NCI-H748 (cell line): ENCODE results near the gene DEXI.
"Not testable (repeated sequence)": the region's sequence is repeated elsewhere in the genome, so short reads cannot be mapped to it uniquely, and the experiment has no call there.

Experiments
- DNase-seq: peaks from one replicate; lab custom pipeline; 2025; ENCODE audit not compliant: unreplicated experiment; lab: John Stamatoyannopoulos, UW

Gene DEXI

GRCh38 chr16:10969615-10970014 lies 27.3 kb upstream of the DEXI start:
- no peak for DNase-seq

- DNase-seq = no peak
Measured at GRCh38 chr16:10968498-10968897, 26.2 kb upstream of the DEXI start.

GRCh38 chr16:10967986-10968385 lies 25.7 kb upstream of the DEXI start:
- DNase-seq = no peak

- not testable (repeated sequence) for DNase-seq
Measured at GRCh38 chr16:10966559-10966958, 24.3 kb upstream of the DEXI start.

- DNase-seq = no peak
Measured at GRCh38 chr16:10966129-10966528, 23.9 kb upstream of the DEXI start.

GRCh38 chr16:10965440-10966061 lies 23.3 kb upstream of the DEXI start:
- no peak for DNase-seq

GRCh38 chr16:10964891-10965326 lies 22.6 kb upstream of the DEXI start:
- DNase-seq = no peak

GRCh38 chr16:10964039-10964890 lies 22.0 kb upstream of the DEXI start:
- peak; percentile 64 for DNase-seq

GRCh38 chr16:10961231-10961630 lies 19.0 kb upstream of the DEXI start:
- no peak for DNase-seq

- no peak for DNase-seq
Measured at GRCh38 chr16:10959161-10959560, 16.9 kb upstream of the DEXI start.

- DNase-seq = no peak
Measured at GRCh38 chr16:10957771-10958482, 15.7 kb upstream of the DEXI start.

- no peak for DNase-seq
Measured at GRCh38 chr16:10954903-10955302, 12.6 kb upstream of the DEXI start.

GRCh38 chr16:10951026-10951425 lies 8.8 kb upstream of the DEXI start:
- DNase-seq = no peak

GRCh38 chr16:10950393-10950792 lies 8.1 kb upstream of the DEXI start:
- DNase-seq = no peak

GRCh38 chr16:10949424-10949970 lies 7.2 kb upstream of the DEXI start:
- no peak for DNase-seq

GRCh38 chr16:10947211-10947787 lies 5.0 kb upstream of the DEXI start:
- no peak for DNase-seq

GRCh38 chr16:10946308-10946707 lies 4.0 kb upstream of the DEXI start:
- DNase-seq = no peak

GRCh38 chr16:10945065-10945787 lies 3.0 kb upstream of the DEXI start:
- DNase-seq = no peak

- peak; percentile 94 for DNase-seq
Measured at GRCh38 chr16:10944249-10945064, 2.2 kb upstream of the DEXI start, which contains the start of gene CLEC16A. CLEC16A (plus strand) TSS chr16:10944564; CDS start chr16:10944718, 154 bp downstream.

- no peak for DNase-seq
Measured at GRCh38 chr16:10943064-10943353, 741 bp upstream of the DEXI start.
